ENCODE results near the gene DCUN1D1. TPM values are rescaled to one million over a fixed set of nuclear protein-coding genes. Genes with fewer than 3 reads are reported as not detected.

Gene DCUN1D1
- total RNA-seq, 3 donors from 2014 or later = 37.5 to 62.0 (median 40.5) TPM

DNA sequence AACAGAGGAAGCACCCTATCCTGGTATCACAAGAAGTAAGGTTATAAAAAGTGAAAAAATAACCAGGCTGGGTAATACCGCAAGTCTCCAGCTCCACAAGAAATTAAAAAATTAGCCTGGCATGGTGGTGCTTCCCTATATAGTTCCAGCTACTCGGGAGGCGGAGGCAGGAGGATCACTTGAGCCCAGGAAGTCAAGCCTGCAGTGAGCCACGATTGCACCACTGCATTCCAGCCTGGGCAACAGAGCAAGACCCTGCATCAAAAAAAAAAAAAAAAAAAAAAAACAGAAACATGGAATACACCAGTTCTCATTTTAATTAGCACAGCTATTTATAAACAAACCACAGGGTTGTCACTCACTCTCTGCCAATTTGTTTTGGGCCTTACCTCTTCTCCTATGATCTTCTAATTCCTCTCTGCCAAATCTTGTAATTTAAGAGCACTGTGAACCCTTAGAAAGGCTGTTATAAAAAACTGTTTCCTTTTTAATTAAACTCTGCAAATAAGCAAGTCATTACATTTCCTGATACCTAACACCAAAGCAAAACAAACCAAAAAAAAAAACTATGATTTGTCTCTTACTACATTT, 22.6 kb downstream of the DCUN1D1 start:
- Histone ChIP-seq H3K4me3 (no peak overlapping the region), H3K36me3 (ENCODE audit: low read depth) (no peaks in the 10 kb centered on the region), H3K9me3 (no peaks in the 10 kb centered on the region), H3K4me1 (ENCODE audit: low read depth) (peaks cover 10% of the 10 kb centered on the region)
- intact Hi-C loops (cut with DNase I, micrococcal nuclease) = no loop called here
- ATAC-seq (no peak), DNase-seq (no peak)
- no peak for TF ChIP-seq CTCF (IDR thresholded peaks at IDR 0.05)

GRCh38 chr3:182957226-182957625, 23.1 kb downstream of the DCUN1D1 start:
- no peak for TF ChIP-seq CTCF (IDR thresholded peaks at IDR 0.05)
- DNase-seq (no peak), ATAC-seq (no peak)
- peaks cover 10% of the 10 kb centered on the region for H3K4me1 ChIP-seq (ENCODE audit: low read depth)
- no peaks in the 10 kb centered on the region for H3K36me3 ChIP-seq (ENCODE audit: low read depth)
- H3K9me3 ChIP-seq = no peaks in the 10 kb centered on the region
- intact Hi-C loops (cut with DNase I, micrococcal nuclease) = no loop called here
- H3K4me3 ChIP-seq = no peak overlapping the region

DNA sequence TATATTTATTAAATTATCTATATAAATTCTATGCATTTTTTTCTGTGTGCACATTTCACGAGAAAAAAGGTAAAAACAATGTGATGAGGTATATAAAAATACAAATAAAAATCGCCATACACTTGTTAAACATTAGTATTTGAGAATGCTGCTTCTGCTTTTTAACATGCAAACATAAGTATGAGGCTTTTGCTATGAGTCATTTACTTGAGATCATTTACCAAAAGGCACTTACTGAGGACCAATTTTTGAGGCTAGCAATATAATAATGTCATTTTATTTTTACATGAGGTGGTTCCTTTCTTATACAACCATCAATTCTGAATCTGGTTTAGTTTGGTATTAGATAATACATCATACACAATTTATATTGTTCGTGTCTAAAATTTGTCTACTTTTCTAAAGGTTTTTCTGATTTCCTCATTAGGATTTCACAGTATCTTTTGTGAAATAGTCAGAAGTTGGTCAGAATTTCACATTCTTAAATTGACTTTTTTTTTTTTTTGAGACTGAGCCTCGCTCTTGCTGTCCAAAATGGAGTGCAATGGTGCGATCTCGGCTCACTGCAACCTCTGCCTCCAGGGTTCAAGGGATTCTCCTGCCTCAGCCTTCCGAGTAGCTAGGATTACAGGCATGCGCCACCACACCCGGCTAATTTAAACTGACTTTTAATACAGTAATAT, 25.6 kb downstream of the DCUN1D1 start:
- H3K36me3 ChIP-seq (ENCODE audit: low read depth) = no peaks in the 10 kb centered on the region
- TF ChIP-seq CTCF (IDR thresholded peaks at IDR 0.05) = no peak
- H3K4me1 ChIP-seq (ENCODE audit: low read depth) = peaks cover 6% of the 10 kb centered on the region
- intact Hi-C loops (cut with DNase I, micrococcal nuclease) = no loop called here
- DNase-seq = no peak
- H3K9me3 ChIP-seq = no peaks in the 10 kb centered on the region
- H3K4me3 ChIP-seq = no peak overlapping the region
- no peak for ATAC-seq

GRCh38 chr3:182949688-182950087, 30.6 kb downstream of the DCUN1D1 start:
- DNase-seq = no peak
- no peaks in the 10 kb centered on the region for H3K9me3 ChIP-seq
- no peak for ATAC-seq
- no peak overlapping the region for H3K4me3 ChIP-seq
- H3K4me1 ChIP-seq (ENCODE audit: low read depth) = no peaks in the 10 kb centered on the region
- TF ChIP-seq CTCF (IDR thresholded peaks at IDR 0.05) = no peak
- intact Hi-C loops (cut with DNase I, micrococcal nuclease) = no loop called here
- H3K36me3 ChIP-seq (ENCODE audit: low read depth) = peaks cover 4% of the 10 kb centered on the region

DNA sequence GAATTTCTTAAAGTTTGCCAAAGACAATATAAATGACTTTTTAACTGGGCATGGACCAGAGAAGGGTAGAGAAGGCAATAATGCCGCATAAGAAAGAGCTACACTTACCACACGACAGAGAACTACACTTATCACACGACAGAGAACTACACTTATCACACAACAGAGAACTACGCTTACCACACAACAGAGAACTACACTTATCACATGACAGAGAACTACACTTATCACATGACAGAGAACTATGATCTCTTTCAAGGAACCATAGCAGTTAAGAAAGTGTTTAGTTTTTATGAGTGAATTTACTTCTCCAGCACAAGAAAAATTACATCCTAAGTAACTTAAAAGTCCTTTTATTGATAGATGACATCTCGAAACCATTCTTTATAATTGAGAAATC, 32.0 kb downstream of the DCUN1D1 start:
- TF ChIP-seq CTCF (IDR thresholded peaks at IDR 0.05) = no peak
- no peak overlapping the region for H3K4me3 ChIP-seq
- ATAC-seq = no peak
- intact Hi-C loops (cut with DNase I, micrococcal nuclease) = no loop called here
- no peak for DNase-seq
- H3K4me1 ChIP-seq (ENCODE audit: low read depth) = no peaks in the 10 kb centered on the region
- H3K9me3 ChIP-seq = no peaks in the 10 kb centered on the region
- H3K36me3 ChIP-seq (ENCODE audit: low read depth) = peaks cover 5% of the 10 kb centered on the region

Measured in mucosa of descending colon (tissue), 3 donors.